NCI-H2227 treated with DMSO at 0.1 percent for 48 hours (cell line): ENCODE measurements around the gene ZNF146.
A peak's percentile ranks its signal among the peaks of the same experiment; 100 is the strongest.
"Not testable (repeated sequence)": the region's sequence is repeated elsewhere in the genome, so short reads cannot be mapped to it uniquely, and the experiment has no call there.

Source experiments
- DNase-seq: peaks from one replicate; lab custom pipeline; 2025; lab: John Stamatoyannopoulos, UW

ZNF146 gene

GRCh38 chr19:36214386-36215275 is at the start of gene ZNF146, which contains the start of gene ZNF565:
Gene ZNF146 (plus strand): TSS chr19:36215106. CDS start chr19:36236441, 21,335 bp downstream.
Gene ZNF565 (minus strand): TSS chr19:36214665. CDS start chr19:36201985, 12,680 bp downstream.
- peak; percentile 100 for DNase-seq

GRCh38 chr19:36169084-36169760 is 45.7 kb upstream of the ZNF146 start:
- DNase-seq: no peak

GRCh38 chr19:36172852-36173251 is 42.1 kb upstream of the ZNF146 start:
- DNase-seq: no peak

- not testable (repeated sequence) for DNase-seq
Observed at GRCh38 chr19:36173846-36174245, 41.1 kb upstream of the ZNF146 start.

- not testable (repeated sequence) for DNase-seq
Observed at GRCh38 chr19:36179077-36179476, 35.8 kb upstream of the ZNF146 start.

- no peak for DNase-seq
Observed at GRCh38 chr19:36182612-36183244, 32.2 kb upstream of the ZNF146 start.

- DNase-seq: no peak
Observed at GRCh38 chr19:36183245-36183628, 31.7 kb upstream of the ZNF146 start.

GRCh38 chr19:36186722-36187121 is 28.2 kb upstream of the ZNF146 start:
- not testable (repeated sequence) for DNase-seq

GRCh38 chr19:36196249-36196648 is 18.7 kb upstream of the ZNF146 start:
- no peak for DNase-seq

GRCh38 chr19:36198119-36198518 is 16.8 kb upstream of the ZNF146 start:
- no peak for DNase-seq

GRCh38 chr19:36201684-36202083 is 13.2 kb upstream of the ZNF146 start:
- DNase-seq: no peak

GRCh38 chr19:36203293-36203692 is 11.6 kb upstream of the ZNF146 start:
- DNase-seq: no peak

- DNase-seq: no peak
Observed at GRCh38 chr19:36207605-36208252, 7.2 kb upstream of the ZNF146 start.

- no peak for DNase-seq
Observed at GRCh38 chr19:36209372-36209771, 5.5 kb upstream of the ZNF146 start.

- DNase-seq: no peak
Observed at GRCh38 chr19:36210497-36210896, 4.4 kb upstream of the ZNF146 start.

GRCh38 chr19:36212895-36213294 is 2.0 kb upstream of the ZNF146 start:
- DNase-seq: no peak

GRCh38 chr19:36215276-36216123 is 594 bp downstream of the ZNF146 start:
- DNase-seq: peak; percentile 85

- DNase-seq: no peak
Observed at GRCh38 chr19:36221474-36221873, 6.6 kb downstream of the ZNF146 start.

GRCh38 chr19:36222503-36222902 is 7.6 kb downstream of the ZNF146 start:
- no peak for DNase-seq

GRCh38 chr19:36225219-36225892 is 10.4 kb downstream of the ZNF146 start:
- DNase-seq: no peak

- DNase-seq: not testable (repeated sequence)
Observed at GRCh38 chr19:36233626-36234025, 18.7 kb downstream of the ZNF146 start.
